SIG-M5 treated with dmso at 0.1 percent for 504 hours (cell line): ENCODE data around the gene COL6A1.
"Not testable (repeated sequence)": the region's sequence is repeated elsewhere in the genome, so short reads cannot be mapped to it uniquely, and the experiment has no call there.

Experiments
- DNase-seq: peaks from one replicate; lab custom pipeline; 2025; ENCODE audit not compliant: unreplicated experiment; lab: John Stamatoyannopoulos, UW

The COL6A1 gene

DNA sequence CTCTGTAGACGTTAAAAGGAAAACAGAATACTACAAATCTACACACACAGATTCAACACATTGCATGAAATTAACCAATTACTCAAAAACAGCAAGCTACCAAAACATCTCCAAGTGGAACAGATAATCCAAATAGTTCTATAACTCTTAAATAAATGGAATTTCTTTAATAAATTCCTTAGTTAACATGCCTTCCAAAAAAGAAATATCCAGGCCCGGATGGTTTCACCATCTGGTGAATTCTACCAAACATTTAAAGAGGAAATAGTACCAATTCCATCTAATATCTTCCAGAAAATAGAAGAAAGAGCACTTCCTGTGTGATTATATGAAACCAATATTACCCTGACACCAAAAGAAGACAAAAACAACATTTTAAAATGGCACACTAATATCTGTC is 63.6 kb downstream of the COL6A1 start:
- DNase-seq, result no peak

DNA sequence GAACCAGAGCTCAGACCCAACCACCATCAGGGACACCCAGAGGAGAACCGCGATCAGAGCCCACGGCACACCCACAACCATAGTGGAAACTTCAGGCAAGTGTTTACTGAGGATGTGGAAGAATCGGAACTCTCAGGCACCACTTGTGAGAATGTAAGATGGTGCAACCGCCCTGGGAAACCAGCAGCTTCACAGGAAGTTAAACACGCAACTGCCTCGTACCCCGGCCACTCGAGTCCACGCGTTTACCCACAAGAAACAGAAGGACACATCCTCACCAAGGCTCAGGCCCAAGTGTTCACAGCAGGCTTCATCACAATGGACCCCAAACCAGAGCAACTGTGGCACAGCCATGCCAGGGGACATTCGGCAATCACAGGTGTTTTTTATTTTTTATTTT is 64.9 kb downstream of the COL6A1 start:
- no peak for DNase-seq

DNA sequence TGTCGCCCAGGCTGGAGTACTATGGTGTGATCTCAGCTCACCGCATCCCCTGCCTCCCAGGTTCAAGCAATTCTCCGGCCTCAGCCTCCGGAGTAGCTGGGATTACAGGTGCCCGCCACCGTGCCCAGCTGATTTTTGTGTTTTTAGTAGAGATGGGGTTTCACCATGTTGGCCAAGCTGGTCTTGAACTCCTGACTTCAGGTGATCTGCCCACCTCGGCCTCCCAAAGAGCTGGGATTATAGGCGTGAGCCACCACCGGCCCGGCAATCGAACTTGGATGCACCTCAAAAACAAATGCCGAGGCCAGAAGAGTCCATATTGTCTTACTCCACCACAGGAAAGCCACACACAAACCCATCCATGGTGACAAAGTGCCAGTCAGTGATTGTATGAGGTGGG is 65.3 kb downstream of the COL6A1 start:
- DNase-seq, result not testable (repeated sequence)

DNA sequence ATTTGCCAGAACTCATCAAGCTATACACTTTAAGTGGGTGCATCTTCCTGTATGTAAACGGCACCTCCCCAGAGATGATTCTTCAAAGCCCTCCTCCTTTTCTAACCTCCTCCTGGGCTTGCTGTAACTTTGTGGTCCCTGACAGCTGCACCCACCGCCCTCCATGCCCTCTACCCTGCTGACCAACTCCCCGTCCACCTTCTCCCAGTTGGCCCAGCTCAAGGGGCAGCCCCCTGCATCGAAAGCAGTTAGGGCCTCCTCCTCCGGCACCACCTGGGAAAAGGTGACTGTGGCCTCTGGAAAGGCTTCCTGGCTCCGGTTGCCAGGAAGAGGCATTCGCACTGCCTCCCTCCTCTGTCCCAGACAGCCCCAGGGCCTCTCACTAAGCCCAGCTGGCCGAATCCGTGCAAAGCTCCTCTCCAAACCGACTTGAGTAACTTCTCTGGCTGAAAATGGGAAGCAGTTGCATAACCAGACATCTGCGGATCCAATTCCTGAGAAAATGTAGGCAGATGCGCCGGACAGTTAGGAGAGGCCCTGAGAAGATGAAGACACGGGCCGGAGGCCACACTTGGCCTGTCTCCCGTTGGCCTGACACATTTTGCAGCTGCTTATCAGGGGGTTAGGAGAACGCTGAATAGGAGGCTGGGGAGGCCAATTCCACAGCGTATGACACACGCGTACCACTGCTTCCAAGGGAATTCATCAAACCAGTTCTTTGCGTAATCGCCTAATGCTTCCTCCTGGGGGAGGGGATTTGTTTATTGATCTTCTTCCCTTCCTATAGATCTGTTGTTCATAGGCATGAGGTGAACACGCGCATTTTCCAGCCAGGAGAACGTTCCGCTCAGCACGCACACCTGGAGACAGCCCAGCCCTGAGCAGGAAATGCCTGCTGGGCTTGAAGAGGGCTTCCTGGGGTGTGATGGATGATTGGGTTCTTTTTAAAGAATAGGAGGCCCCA is 67.6 kb downstream of the COL6A1 start:
- no peak for DNase-seq

DNA sequence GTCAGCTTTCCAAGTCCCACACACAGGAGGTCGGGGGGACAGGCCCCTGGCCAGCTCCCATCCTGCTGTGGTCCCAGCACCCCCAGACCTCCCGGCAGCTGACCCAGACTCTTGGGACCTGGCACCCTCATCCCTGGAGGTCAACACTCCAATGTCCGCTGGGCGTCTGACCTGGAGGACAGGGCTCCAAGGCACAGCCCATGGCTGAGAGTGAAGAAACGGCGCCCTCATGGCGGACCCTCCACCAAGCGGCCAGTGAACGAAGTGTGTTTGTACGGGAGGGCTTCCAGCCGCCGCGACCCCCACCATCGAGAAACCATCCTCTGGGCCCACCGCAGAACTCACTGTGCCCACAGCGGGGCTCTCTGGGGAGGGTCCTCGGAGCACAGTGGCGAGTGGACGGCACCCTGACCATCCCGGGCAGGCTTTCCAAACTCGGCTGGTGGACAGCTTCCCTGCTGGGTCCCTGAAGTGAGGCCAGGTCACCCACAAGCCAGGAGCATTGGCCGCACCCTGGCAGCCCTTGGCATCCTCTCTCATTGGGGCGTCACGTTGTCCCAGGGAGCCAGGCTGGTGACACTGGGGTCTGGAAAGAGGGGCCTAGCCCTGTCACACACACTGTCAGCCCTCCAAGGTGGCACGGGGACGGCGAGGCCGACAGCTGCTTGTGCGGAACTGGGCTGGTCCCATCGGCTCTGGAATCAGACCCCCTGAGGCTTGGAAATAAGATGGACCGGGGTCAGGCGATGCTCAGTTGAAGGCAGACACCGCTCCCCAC is 68.5 kb downstream of the COL6A1 start:
- DNase-seq, result no peak

DNA sequence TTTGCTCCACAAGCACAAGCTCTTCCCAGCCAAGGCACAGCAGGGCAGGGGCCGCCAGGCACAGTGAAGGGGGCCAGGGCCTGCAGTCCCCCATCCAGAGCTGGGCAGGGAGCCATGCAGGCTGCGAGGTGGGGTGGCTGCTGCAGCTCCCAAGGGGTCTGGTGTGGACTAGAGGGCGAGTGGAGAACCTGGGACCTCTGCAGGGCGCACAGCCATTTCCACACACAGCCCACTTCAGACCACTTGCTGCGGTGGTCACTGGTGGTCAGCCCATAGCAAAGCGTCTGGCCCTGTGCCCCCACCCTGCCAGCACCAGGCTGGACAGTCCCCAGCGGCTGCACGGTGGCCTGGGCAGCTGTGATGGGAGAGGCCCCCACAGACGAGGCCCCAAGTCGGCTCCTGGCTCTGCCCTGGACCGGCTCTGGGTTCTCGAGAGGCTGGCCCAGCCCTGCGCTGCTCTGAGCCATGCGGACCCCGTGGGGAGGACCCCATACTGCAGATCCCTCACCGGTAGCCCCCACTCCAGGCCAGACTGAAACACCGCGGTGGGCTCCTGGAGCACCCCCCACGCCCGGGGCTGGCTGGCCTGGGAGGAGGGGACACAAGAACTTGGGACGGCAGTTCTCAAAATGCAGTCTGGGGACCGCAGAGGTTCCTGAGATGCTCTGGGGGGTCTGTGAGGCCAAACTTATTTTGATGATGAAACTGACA is 69.3 kb downstream of the COL6A1 start:
- no peak for DNase-seq

DNA sequence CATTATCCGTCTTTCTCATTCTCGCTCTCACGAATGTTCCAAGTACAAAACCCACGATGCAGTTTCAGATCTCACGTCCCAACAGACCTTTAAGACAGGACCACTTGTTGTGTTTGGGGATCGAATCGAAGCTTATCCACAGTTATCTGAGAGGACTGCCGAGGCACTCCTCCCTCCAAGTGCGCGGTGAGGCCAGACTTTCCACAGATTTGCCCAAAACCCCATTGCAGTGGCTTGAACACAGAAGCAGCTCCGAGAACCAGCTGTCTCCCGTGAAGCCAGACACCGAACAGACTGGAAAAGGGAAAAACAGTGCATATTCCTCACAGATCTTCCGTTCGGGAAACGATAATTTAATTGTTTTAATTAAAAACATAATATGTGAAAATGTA is 69.8 kb downstream of the COL6A1 start:
- DNase-seq, result no peak

DNA sequence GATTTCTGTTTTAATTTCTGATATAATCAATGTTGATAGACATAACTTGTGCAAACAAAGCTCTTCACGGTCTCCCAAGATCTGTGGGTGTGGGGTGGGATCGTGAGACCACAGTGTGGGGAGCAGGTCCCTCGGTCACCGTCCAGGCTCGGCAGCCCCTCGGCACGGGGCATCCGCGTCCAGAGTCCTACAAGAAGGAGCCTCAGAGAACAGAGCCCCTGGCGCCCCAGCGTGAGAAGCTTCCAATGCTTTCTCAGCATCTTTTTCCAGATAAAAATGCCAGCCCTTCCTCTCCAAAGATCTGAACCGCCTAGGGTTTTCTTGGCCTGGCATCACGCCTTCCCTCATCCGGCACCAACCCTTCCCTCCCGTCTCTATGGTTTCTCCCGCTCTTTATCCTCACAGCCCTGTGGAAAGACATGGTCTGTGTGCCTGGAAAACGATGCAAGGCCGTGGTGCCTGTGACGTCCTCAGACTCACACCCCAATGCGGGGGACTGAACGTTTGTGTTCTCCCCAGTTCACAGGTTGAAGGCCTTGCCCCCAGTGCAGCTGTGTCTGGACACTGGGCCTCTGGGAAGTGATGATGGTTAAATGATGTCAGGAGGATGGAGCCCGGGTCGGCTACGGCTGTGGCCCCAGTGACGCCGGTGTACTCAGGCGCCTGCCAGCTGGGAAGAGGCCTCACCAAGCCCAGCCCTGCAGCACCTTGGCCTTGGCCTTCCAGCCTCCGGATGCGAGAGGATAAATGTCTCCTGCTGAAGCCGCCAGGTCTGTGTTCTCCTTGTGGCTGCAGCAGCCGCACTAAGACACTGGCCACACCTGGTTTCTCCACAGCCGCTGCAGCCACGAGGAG is 70.5 kb downstream of the COL6A1 start:
- no peak for DNase-seq

DNA sequence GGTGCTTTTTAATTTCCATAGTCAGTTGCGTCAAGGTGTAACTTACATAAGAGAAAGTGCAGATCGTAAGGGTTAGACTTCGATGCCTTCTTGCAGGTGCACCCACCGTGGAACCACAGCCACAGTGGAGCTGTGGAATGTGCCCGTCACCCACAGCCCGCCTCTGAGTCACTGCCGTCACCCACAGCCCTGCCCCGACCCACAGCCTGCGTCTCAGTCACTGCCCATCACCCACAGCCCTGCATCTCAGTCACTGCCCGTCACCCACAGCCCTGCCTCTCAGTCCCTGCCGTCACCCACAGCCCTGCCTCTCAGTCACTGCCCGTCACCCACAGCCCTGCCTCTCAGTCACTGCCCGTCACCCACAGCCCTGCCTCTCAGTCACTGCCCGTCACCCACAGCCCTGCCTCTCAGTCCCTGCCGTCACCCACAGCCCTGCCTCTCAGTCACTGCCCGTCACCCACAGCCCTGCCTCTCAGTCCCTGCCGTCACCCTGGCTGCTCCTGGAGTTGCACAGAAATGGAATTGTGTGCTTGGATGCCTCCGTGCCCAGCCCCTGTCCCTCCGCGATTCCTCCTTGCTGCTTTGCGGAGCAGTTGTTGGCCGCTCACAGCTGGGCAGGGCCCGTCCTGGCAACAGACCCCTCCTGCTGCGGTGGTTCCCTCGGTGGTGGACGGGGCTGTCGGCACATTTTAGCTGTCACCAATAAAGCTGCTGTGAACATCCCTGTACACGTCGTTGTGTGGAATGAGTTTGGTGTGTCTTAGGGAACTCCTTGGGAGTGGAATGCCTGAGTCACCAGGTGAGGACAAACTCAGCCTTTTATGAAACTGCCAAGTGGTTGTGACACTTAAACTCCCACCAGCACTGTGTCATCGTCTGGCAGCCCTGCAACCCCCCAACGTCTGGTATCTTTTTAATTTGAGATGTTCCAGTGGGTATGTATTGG is 71.4 kb downstream of the COL6A1 start:
- DNase-seq, result no peak

DNA sequence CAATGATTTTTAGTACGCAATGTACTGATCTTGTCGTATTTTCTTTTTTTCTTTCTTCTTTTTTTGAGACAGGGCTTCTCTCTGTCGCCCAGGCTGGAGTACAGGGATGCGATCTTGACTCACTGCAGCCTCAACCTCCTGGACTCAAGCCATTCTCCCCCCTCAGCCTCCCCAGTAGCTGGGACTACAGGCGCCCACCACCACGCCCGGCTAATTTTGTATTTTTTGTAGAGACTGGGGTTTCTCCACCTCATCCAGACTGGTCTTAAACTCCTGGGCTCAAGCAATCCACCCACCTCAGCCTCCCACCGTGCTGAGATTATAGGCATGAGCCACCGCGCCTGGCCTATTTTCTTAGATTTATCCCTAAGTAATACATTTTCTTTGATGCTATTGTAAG is 72.5 kb downstream of the COL6A1 start:
- no peak for DNase-seq

DNA sequence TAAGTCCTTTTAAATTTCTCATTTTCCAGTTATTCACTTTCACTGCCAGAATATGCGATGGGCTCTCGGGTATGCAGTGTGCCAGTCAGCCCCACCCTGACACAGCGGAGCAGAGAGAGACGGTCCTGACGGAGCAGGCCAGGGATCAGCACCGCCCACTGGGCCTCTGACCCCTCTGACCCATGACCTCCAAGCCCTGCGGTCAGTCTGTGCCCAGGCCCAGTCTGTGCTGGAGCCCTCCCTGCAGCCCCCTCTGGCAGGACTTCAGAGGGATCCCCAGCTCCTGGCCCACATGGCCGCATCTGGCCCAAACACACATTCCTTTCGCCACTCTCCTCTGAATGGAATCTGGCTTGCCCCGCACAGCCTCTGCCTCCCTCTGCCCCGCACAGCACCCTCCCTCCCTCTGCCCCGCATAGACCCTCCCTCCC is 72.9 kb downstream of the COL6A1 start:
- no peak for DNase-seq
